Measurements from ENCODE around the gene DHH. TPM values are rescaled to one million over a fixed set of nuclear protein-coding genes. Genes with fewer than 3 reads are reported as not detected.

DHH gene
- total and polyA plus RNA-seq, 9 of the 15 experiments (the other 6 are each of a cell fraction or from before 2014, with no cell fraction given) = 0.07 to 2.6 (median 0.54) TPM

DNA sequence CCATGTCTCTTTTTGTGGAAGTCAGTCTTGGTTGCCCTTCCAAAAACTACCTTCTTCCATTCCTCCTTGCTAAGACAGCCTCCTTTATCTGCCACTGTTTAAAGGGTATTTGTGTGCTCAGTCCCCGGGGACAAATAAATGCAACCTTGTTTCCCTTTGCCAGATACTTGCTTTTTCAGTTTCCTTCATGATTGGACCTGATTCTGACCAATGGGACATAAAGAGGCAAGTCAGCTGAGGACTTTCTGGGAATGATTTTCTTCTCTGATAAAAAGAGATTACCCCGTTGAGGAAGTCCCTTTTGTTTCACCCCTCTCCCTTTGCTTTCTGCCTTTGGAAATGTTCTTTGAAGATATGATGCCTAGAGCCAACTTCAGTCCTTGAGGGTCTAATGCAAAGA is 44.0 kb upstream of the DHH start (continued):
- TF ChIP-seq, protein P1, sequence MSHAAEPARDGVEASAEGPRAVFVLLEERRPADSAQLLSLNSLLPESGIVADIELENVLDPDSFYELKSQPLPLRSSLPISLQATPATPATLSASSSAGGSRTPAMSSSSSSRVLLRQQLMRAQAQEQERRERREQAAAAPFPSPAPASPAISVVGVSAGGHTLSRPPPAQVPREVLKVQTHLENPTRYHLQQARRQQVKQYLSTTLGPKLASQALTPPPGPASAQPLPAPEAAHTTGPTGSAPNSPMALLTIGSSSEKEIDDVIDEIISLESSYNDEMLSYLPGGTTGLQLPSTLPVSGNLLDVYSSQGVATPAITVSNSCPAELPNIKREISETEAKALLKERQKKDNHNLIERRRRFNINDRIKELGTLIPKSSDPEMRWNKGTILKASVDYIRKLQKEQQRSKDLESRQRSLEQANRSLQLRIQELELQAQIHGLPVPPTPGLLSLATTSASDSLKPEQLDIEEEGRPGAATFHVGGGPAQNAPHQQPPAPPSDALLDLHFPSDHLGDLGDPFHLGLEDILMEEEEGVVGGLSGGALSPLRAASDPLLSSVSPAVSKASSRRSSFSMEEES (CRISPR knock-in tag; IDR thresholded peaks at IDR 0.05) = no peak
- TF ChIP-seq, protein P2, sequence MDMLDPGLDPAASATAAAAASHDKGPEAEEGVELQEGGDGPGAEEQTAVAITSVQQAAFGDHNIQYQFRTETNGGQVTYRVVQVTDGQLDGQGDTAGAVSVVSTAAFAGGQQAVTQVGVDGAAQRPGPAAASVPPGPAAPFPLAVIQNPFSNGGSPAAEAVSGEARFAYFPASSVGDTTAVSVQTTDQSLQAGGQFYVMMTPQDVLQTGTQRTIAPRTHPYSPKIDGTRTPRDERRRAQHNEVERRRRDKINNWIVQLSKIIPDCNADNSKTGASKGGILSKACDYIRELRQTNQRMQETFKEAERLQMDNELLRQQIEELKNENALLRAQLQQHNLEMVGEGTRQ (CRISPR knock-in tag; IDR thresholded peaks at IDR 0.05) = peak; percentile 89
- TF ChIP-seq ZNF444 (CRISPR knock-in tag; IDR thresholded peaks at IDR 0.05) (no peak), HDAC8 (tag; IDR thresholded peaks at IDR 0.05) (no peak), RBM39 (optimal IDR thresholded peaks at IDR 0.05; ENCODE audit: low read depth, low read length) (no peak), MAFK (IDR thresholded peaks at IDR 0.05; ENCODE audit: low read length) (no peak), STAG1 (CRISPR knock-in tag; IDR thresholded peaks at IDR 0.05; ENCODE audit: borderline replicate concordance) (no peak), PYGO2 (tag; IDR thresholded peaks at IDR 0.05) (no peak), CEBPB (tag; IDR thresholded peaks at IDR 0.05) (no peak), ETV5 (CRISPR knock-in tag; IDR thresholded peaks at IDR 0.05; ENCODE audit: low read depth) (no peak), NFRKB (IDR thresholded peaks at IDR 0.05; ENCODE audit: low read depth) (no peak), ZNF589 (CRISPR knock-in tag; IDR thresholded peaks at IDR 0.05; ENCODE audit: low read depth) (no peak)
